ENCODE measurements around the gene ALDH1A1.

Gene ALDH1A1

DNA sequence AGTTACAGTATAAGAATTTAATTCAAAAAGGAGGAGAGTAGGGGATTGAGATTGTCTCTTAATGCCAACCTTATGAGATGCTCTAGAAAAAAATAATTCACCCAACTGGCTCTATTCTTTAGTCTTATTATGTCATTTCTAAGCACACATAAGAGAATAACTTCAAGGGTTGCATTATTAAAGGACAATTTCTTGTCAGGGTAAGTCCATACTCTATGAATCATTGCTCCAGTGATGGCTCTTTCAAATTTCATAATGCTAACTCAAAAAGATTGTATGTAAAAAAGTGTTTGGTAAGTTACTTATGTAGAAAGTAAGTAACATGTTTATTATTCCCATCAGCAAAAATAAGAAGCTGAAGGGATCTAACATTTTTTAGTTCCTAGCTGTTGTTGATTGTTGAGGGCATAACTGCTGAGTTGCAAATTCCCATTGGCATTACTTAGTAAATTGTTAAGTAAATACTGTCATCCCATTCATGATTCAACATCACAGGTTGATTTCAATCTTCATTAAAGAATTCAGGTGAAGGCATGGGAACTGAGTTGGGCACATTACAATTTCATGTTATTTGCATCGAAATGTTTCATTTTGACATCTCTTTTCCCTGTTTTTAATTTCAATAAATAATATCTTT lies 28.6 kb downstream of the ALDH1A1 start:
- H3K4me1 ChIP-seq (ENCODE audit: low read depth, poor library complexity, severe bottlenecking), result no peaks in the 10 kb centered on the region
- TF ChIP-seq, protein P1, sequence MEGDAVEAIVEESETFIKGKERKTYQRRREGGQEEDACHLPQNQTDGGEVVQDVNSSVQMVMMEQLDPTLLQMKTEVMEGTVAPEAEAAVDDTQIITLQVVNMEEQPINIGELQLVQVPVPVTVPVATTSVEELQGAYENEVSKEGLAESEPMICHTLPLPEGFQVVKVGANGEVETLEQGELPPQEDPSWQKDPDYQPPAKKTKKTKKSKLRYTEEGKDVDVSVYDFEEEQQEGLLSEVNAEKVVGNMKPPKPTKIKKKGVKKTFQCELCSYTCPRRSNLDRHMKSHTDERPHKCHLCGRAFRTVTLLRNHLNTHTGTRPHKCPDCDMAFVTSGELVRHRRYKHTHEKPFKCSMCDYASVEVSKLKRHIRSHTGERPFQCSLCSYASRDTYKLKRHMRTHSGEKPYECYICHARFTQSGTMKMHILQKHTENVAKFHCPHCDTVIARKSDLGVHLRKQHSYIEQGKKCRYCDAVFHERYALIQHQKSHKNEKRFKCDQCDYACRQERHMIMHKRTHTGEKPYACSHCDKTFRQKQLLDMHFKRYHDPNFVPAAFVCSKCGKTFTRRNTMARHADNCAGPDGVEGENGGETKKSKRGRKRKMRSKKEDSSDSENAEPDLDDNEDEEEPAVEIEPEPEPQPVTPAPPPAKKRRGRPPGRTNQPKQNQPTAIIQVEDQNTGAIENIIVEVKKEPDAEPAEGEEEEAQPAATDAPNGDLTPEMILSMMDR (conservative IDR thresholded peaks at IDR 0.05; ENCODE audit: low read depth, low read length), result no peak
- no peak overlapping the region for H3K4me3 ChIP-seq (IDR thresholded peaks at IDR 0.05; ENCODE audit: insufficient read depth, low read depth, low read length)
- H3K36me3 ChIP-seq (ENCODE audit: insufficient read depth), result no peaks in the 10 kb centered on the region
- no peak overlapping the region for H3K9ac ChIP-seq
- no peak overlapping the region for H2AFZ ChIP-seq (ENCODE audit: low read depth)
- no peak overlapping the region for H3K27ac ChIP-seq
- H3K79me2 ChIP-seq (ENCODE audit: insufficient read depth, low read depth), result no peaks in the 10 kb centered on the region
- no peaks in the 10 kb centered on the region for H3K27me3 ChIP-seq (ENCODE audit: insufficient read depth, low read depth)
- no peaks in the 10 kb centered on the region for H4K20me1 ChIP-seq (ENCODE audit: insufficient read depth)
- H3K4me2 ChIP-seq, result no peak overlapping the region

DNA sequence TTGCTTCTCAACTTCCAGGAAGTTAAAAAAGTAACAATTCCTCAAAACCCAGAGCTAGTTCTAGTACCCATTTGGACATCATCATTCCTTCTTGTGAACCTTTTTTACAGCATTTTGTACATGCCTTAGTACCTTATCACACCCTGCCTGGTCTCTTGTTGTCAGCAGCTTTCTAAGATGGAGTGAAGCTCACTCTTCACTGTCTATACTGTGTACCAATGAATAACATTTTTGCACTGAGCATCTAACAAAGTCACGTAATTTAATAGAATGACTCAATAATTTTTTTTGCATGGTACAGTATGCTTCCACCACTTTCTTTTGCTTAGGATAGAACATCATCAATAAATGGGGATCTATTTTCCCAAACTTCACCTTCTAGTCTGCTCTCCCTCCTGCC lies 29.8 kb downstream of the ALDH1A1 start:
- no peak overlapping the region for H3K4me3 ChIP-seq (IDR thresholded peaks at IDR 0.05; ENCODE audit: insufficient read depth, low read depth, low read length)
- no peaks in the 10 kb centered on the region for H3K4me1 ChIP-seq (ENCODE audit: low read depth, poor library complexity, severe bottlenecking)
- no peak overlapping the region for H2AFZ ChIP-seq (ENCODE audit: low read depth)
- no peak overlapping the region for H3K4me2 ChIP-seq
- H3K79me2 ChIP-seq (ENCODE audit: insufficient read depth, low read depth), result no peaks in the 10 kb centered on the region
- H3K36me3 ChIP-seq (ENCODE audit: insufficient read depth), result no peaks in the 10 kb centered on the region
- H4K20me1 ChIP-seq (ENCODE audit: insufficient read depth), result no peaks in the 10 kb centered on the region
- TF ChIP-seq, protein P1 (conservative IDR thresholded peaks at IDR 0.05; ENCODE audit: low read depth, low read length), result no peak
- H3K9ac ChIP-seq, result no peak overlapping the region
- no peak overlapping the region for H3K27ac ChIP-seq
- H3K27me3 ChIP-seq (ENCODE audit: insufficient read depth, low read depth), result no peaks in the 10 kb centered on the region

DNA sequence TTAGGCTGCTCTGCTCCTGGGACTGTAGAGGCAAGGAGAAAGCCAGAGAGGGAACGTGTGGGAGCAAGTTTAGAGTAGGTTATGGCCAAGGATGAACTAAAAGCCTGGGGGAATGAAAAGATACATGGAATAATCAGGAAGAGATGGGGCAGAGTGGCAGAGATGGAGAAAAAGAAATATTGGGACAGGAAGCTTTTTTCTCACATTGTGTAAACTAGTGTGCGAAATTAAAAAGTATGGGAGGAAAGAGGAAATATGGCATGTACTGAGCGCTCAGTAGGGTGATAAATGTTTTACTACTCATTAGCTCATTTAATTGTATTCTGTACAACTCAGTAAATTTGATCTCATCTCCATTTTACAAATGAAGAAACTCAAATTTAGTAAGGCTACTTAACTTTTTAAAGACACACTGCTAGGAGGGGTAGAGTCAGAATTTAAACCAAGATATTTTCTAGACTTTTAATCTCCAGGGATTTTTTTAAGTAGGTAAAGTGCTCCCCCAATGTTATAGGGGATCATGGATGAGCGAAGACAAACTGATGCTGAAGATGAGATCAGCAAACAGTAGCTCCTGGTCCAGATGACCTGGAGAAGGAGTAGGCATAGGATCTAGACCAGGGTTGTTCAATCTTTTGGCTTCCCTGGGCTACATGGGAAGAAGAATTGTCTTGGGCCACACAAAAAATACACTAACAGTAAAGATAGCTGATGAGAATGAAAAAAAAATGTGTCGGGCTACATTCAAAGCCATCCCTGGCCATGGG lies 30.8 kb downstream of the ALDH1A1 start:
- no peaks in the 10 kb centered on the region for H3K27me3 ChIP-seq (ENCODE audit: insufficient read depth, low read depth)
- H3K9ac ChIP-seq, result no peak overlapping the region
- no peaks in the 10 kb centered on the region for H3K4me1 ChIP-seq (ENCODE audit: low read depth, poor library complexity, severe bottlenecking)
- TF ChIP-seq, protein P1 (conservative IDR thresholded peaks at IDR 0.05; ENCODE audit: low read depth, low read length), result no peak
- H4K20me1 ChIP-seq (ENCODE audit: insufficient read depth), result no peaks in the 10 kb centered on the region
- no peaks in the 10 kb centered on the region for H3K36me3 ChIP-seq (ENCODE audit: insufficient read depth)
- no peak overlapping the region for H3K4me3 ChIP-seq (IDR thresholded peaks at IDR 0.05; ENCODE audit: insufficient read depth, low read depth, low read length)
- H3K79me2 ChIP-seq (ENCODE audit: insufficient read depth, low read depth), result no peaks in the 10 kb centered on the region
- no peak overlapping the region for H3K27ac ChIP-seq
- no peak overlapping the region for H2AFZ ChIP-seq (ENCODE audit: low read depth)
- no peak overlapping the region for H3K4me2 ChIP-seq

DNA sequence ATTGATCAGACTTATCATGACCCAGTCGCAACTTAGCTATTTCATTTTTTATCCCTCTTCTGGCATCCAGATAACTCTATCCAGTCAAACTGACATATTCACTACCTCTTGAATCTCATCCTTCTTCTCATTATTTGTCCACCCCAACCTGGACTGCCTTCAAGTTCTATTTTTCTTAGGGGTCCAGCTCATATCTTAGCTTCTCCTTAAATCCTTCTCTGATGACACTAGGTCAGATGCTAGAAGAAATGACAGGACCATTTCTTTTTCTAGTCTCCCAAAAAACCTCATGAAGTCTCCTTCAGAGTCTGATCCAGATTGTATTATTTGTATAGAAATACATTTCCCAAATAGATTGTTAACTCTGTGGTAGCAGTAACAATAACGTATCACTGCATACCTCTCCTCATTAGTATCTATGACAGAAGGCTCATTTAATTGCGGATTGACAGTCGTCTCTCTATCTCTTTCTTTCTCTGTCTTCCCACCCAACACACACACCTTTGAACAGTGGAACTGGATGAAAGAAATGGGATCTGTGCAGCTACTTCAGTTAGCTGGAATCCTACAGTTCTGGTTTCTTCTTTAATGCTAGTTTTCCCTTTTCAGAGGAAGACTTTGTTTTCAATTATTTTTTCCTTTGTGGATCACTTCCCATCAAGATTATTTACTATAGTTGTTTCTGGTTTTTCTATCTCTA lies 33.5 kb downstream of the ALDH1A1 start:
- no peak overlapping the region for H3K9ac ChIP-seq
- no peak overlapping the region for H3K4me2 ChIP-seq
- H2AFZ ChIP-seq (ENCODE audit: low read depth), result no peak overlapping the region
- H3K27ac ChIP-seq, result no peak overlapping the region
- H3K4me1 ChIP-seq (ENCODE audit: low read depth, poor library complexity, severe bottlenecking), result no peaks in the 10 kb centered on the region
- no peaks in the 10 kb centered on the region for H4K20me1 ChIP-seq (ENCODE audit: insufficient read depth)
- H3K27me3 ChIP-seq (ENCODE audit: insufficient read depth, low read depth), result no peaks in the 10 kb centered on the region
- TF ChIP-seq, protein P1 (conservative IDR thresholded peaks at IDR 0.05; ENCODE audit: low read depth, low read length), result no peak
- H3K36me3 ChIP-seq (ENCODE audit: insufficient read depth), result no peaks in the 10 kb centered on the region
- no peak overlapping the region for H3K4me3 ChIP-seq (IDR thresholded peaks at IDR 0.05; ENCODE audit: insufficient read depth, low read depth, low read length)
- no peaks in the 10 kb centered on the region for H3K79me2 ChIP-seq (ENCODE audit: insufficient read depth, low read depth)
